DOHH2 (cell line): ENCODE results near the gene SGPL1.

Experiments
- H3F3A ChIP-seq: fragments of 200-600 bp; sonication (generic), shearing (Covaris generic); 2 replicates; pipeline ENCODE4 v1.6.0; 2016; ENCODE audit warnings: antibody characterized with exemption, mild to moderate bottlenecking; ENCODE audit not compliant: control insufficient read depth, insufficient read depth
- H3K27ac ChIP-seq: fragments of 200-600 bp; sonication (generic); 2 replicates; pipeline ENCODE4 v1.5.1; 2014; ENCODE audit warnings: low read depth, mild to moderate bottlenecking, low read length, moderate library complexity
- H3K27me3 ChIP-seq: fragments of 200-600 bp; sonication (generic); 2 replicates; pipeline ENCODE4 v1.6.1; 2014; ENCODE audit warnings: mild to moderate bottlenecking, low read length, mixed read lengths; ENCODE audit not compliant: control insufficient read depth
- H3K36me3 ChIP-seq: fragments of 200-600 bp; sonication (generic); 2 replicates; pipeline ENCODE4 v1.6.1; 2014; ENCODE audit warnings: mild to moderate bottlenecking, low read length, moderate library complexity, mixed read lengths; ENCODE audit not compliant: control insufficient read depth
- H3K4me1 ChIP-seq: fragments of 200-600 bp; sonication (generic); 2 replicates; pipeline ENCODE4 v1.6.1; 2014; ENCODE audit warnings: mild to moderate bottlenecking, low read length, mixed read lengths; ENCODE audit not compliant: control insufficient read depth
- H3K4me2 ChIP-seq: fragments of 200-600 bp; sonication (generic); 2 replicates; pipeline ENCODE4 v1.6.0; 2014; ENCODE audit warnings: mild to moderate bottlenecking, low read length, moderate library complexity
- H3K4me3 ChIP-seq: fragments of 200-600 bp; sonication (generic); 2 replicates; pipeline ENCODE4 v1.5.1; 2014; ENCODE audit warnings: mild to moderate bottlenecking, low read length, mixed read lengths
- H3K79me2 ChIP-seq: fragments of 200-600 bp; sonication (generic); 2 replicates; pipeline ENCODE4 v1.6.1; 2014; ENCODE audit warnings: mild to moderate bottlenecking, low read length, mixed read lengths; ENCODE audit not compliant: control insufficient read depth
- H3K9me2 ChIP-seq: fragments of 200-600 bp; sonication (generic); replicated peaks from 2 replicates; pipeline ENCODE4 v1.6.1; 2014; ENCODE audit warnings: mild to moderate bottlenecking, low read length, mixed read lengths; ENCODE audit not compliant: control insufficient read depth
- H3K9me3 ChIP-seq: fragments of 200-600 bp; sonication (generic); 2 replicates; pipeline ENCODE4 v1.6.1; 2014; ENCODE audit warnings: antibody characterized with exemption, low read length, mixed read lengths; ENCODE audit not compliant: control insufficient read depth, insufficient read depth
- H4K20me1 ChIP-seq: fragments of 200-600 bp; sonication (generic); 2 replicates; pipeline ENCODE4 v1.6.0; 2014; ENCODE audit warnings: low read depth, mild to moderate bottlenecking, antibody characterized with exemption, low read length, moderate library complexity; ENCODE audit not compliant: control insufficient read depth, insufficient read depth
- EZH2phosphoT487 ChIP-seq: fragments of 200-600 bp; sonication (generic); IDR thresholded peaks from 2 replicates; pipeline ENCODE4 v1.6.1; 2017; ENCODE audit warnings: borderline replicate concordance, mild to moderate bottlenecking, antibody characterized with exemption, low read length, moderate library complexity, mixed read lengths
- TF ChIP-seq, protein P1 (sequence below): fragments of 200-600 bp; sonication (generic); IDR thresholded peaks from one replicate; pipeline ENCODE4 v1.5.1; 2014; ENCODE audit warnings: antibody characterized with exemption, mild to moderate bottlenecking, low read depth, low read length; ENCODE audit not compliant: poor library complexity, severe bottlenecking

SGPL1 gene

DNA sequence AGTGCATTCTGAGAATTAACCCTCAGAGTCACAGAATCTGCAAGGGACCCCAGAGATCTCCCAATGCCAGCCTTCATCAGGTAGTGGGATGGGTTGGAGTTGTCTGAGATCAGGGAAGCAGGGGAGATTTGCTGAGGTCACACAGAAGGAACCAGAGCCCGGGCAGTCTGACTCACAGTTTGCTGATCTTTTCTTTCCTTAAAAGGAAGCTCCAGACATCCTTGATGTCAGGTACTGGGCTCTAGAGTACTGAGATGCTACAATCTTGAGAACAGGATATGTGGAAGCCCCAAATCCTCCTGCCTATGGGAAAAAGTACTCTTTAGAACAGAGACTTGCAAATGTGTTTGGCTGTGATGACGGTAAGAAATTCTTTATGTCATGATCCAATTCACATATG lies 31.3 kb upstream of the SGPL1 start:
- Histone ChIP-seq H3K4me3 (no peak overlapping the region), H3K4me1 (no peaks in the 10 kb centered on the region), H3K36me3 (no peaks in the 10 kb centered on the region), H3K9me2 (no peaks in the 10 kb centered on the region), H3K9me3 (no peaks in the 10 kb centered on the region), H3K27ac (no peak overlapping the region), H3K79me2 (no peaks in the 10 kb centered on the region), H3K4me2 (no peak overlapping the region), H3K27me3 (peaks cover 37% of the 10 kb centered on the region), H4K20me1 (no peaks in the 10 kb centered on the region), H3F3A (no peaks in the 10 kb centered on the region)
- TF ChIP-seq, protein P1, sequence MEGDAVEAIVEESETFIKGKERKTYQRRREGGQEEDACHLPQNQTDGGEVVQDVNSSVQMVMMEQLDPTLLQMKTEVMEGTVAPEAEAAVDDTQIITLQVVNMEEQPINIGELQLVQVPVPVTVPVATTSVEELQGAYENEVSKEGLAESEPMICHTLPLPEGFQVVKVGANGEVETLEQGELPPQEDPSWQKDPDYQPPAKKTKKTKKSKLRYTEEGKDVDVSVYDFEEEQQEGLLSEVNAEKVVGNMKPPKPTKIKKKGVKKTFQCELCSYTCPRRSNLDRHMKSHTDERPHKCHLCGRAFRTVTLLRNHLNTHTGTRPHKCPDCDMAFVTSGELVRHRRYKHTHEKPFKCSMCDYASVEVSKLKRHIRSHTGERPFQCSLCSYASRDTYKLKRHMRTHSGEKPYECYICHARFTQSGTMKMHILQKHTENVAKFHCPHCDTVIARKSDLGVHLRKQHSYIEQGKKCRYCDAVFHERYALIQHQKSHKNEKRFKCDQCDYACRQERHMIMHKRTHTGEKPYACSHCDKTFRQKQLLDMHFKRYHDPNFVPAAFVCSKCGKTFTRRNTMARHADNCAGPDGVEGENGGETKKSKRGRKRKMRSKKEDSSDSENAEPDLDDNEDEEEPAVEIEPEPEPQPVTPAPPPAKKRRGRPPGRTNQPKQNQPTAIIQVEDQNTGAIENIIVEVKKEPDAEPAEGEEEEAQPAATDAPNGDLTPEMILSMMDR: no peak
- TF ChIP-seq EZH2phosphoT487: no peak

DNA sequence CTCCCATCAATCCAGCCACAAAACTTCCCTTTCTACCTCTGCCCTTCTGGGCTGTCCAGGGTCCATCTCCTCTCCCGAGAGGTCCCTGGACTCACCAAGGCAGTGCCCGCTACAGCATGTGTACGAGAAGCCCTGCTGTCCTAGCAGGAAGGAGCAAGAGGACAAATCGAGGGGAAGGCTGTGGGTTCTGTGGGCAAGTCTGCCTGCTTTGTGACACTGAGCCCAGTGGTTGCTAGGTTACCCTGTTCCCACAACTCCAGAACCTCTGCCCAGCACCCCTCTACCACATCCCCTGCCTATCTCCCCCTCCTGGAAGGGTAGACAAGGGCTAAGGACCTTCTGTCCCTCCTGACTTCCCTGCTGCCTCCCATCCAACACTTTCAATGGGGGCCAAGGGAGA lies 30.6 kb upstream of the SGPL1 start, which contains the start of gene TBATA:
TSS of gene TBATA (minus strand) at position 188 of the 400 bp plus-strand sequence. CDS start 1,998 bp downstream, outside the sequence.
- no peak for TF ChIP-seq EZH2phosphoT487
- TF ChIP-seq, protein P1: no peak
- Histone ChIP-seq H3K9me2 (no peaks in the 10 kb centered on the region), H3K4me2 (no peak within 1 kb of the TSS), H3K27me3 (peaks cover 39% of the 10 kb centered on the region), H3K79me2 (no peaks in the 10 kb centered on the region), H4K20me1 (no peaks in the 10 kb centered on the region), H3F3A (no peaks in the 10 kb centered on the region), H3K4me3 (no peak within 1 kb of the TSS), H3K9me3 (no peaks in the 10 kb centered on the region), H3K36me3 (no peaks in the 10 kb centered on the region), H3K27ac (no peak within 1 kb of the TSS), H3K4me1 (no peaks in the 10 kb centered on the region)

DNA sequence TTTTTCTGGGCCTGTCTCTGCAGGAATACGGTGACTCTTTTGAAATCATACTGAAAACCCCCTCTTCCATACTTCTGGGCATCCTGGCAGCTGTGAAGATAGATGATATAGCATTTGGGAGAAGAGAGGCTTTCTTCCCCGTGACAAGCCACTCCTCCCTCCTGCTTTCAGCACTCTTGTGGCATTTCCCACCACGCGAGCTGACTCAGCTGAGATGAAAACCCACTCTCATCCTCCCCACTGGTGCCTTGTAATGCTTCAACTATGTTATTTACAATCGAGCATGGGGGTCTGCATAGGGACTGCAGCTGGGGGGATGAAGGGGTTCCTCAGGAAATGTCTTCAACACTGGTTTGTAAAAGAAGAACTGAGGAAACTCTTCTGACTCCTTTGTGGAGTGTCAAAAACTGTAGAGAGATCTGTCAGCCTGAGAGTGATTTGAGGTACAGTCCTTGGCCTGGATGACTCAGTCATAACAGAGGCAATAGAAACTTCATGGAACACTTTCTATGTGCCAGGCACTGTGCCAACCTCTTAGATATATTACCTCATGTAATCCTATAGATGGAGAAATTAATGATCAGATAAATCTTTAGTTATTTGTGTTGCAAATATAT lies 28.8 kb upstream of the SGPL1 start:
- Histone ChIP-seq H3F3A (no peaks in the 10 kb centered on the region), H4K20me1 (no peaks in the 10 kb centered on the region), H3K4me1 (no peaks in the 10 kb centered on the region), H3K36me3 (no peaks in the 10 kb centered on the region), H3K27me3 (peaks cover 54% of the 10 kb centered on the region), H3K9me3 (no peaks in the 10 kb centered on the region), H3K4me3 (no peak overlapping the region), H3K79me2 (no peaks in the 10 kb centered on the region), H3K9me2 (no peaks in the 10 kb centered on the region), H3K27ac (no peak overlapping the region), H3K4me2 (no peak overlapping the region)
- TF ChIP-seq, protein P1: no peak
- no peak for TF ChIP-seq EZH2phosphoT487
